Endodermal cell (in vitro differentiated cells): Measurements from ENCODE around the gene TEX264. TPM values are rescaled to one million over a fixed set of nuclear protein-coding genes. Genes with fewer than 3 reads are reported as not detected.

ENCODE experiments used
- DNase-seq: peaks from one replicate; pipeline ENCODE4 v3.0.0-alpha.2; 2017
- H3K27ac ChIP-seq: 2 replicates; pipeline ENCODE4 v1.5.1; 2013; ENCODE audit warnings: mild to moderate bottlenecking, low read depth, low read length, moderate library complexity
- H3K27me3 ChIP-seq: 2 replicates; pipeline ENCODE4 v1.6.1; 2013; ENCODE audit warnings: mild to moderate bottlenecking, low read length, moderate library complexity; ENCODE audit not compliant: insufficient read depth, control insufficient read depth, poor library complexity, severe bottlenecking
- H3K36me3 ChIP-seq: 2 replicates; pipeline ENCODE4 v1.7.0; 2013; ENCODE audit warnings: mild to moderate bottlenecking, low read length, moderate library complexity; ENCODE audit not compliant: control insufficient read depth, insufficient read depth
- H3K4me1 ChIP-seq: one replicate; pipeline ENCODE4 v1.7.0; 2013; ENCODE audit warnings: low read length; ENCODE audit not compliant: control insufficient read depth, insufficient read depth
- H3K4me3 ChIP-seq: 2 replicates; pipeline ENCODE4 v1.5.1; 2013; ENCODE audit warnings: mild to moderate bottlenecking, low read length, moderate library complexity
- H3K9ac ChIP-seq: 2 replicates; pipeline ENCODE4 v1.6.1; 2013; ENCODE audit warnings: mild to moderate bottlenecking, low read length, moderate library complexity; ENCODE audit not compliant: poor library complexity, severe bottlenecking; ENCODE audit errors: extremely low read depth
- H3K9me3 ChIP-seq: 2 replicates; pipeline ENCODE4 v1.6.1; 2013; ENCODE audit warnings: mild to moderate bottlenecking, low read length, moderate library complexity; ENCODE audit not compliant: control insufficient read depth
- H3K27ac Mint-ChIP-seq: 2 replicates; pipeline ENCODE4 v1.8.0; 2020; ENCODE audit warnings: mixed read lengths
- H3K27me3 Mint-ChIP-seq: 2 replicates; pipeline ENCODE4 v1.8.0; 2021; ENCODE audit warnings: mild to moderate bottlenecking, mixed read lengths; ENCODE audit not compliant: insufficient read depth
- H3K36me3 Mint-ChIP-seq: 2 replicates; pipeline ENCODE4 v1.8.0; 2020; ENCODE audit warnings: low read depth, mixed read lengths
- H3K4me1 Mint-ChIP-seq: 2 replicates; pipeline ENCODE4 v1.8.0; 2020; ENCODE audit warnings: mixed read lengths
- H3K4me3 Mint-ChIP-seq: 2 replicates; pipeline ENCODE4 v1.8.0; 2020; ENCODE audit warnings: mild to moderate bottlenecking, moderate library complexity, mixed read lengths
- H3K9me3 Mint-ChIP-seq: 2 replicates; pipeline ENCODE4 v1.8.0; 2020; ENCODE audit warnings: mild to moderate bottlenecking, mixed read lengths
- CTCF ChIP-seq: fragments of 200-600 bp; sonication (generic); conservative IDR thresholded peaks from 2 replicates; pipeline ENCODE4 v1.5.0; 2021; ENCODE audit warnings: antibody characterized with exemption, mild to moderate bottlenecking
- WGBS, 2 experiments: methylation state at CpG; one replicate each; pipeline versions ENCODE4 v1.1.5 to v1.1.7; 2013; ENCODE audit warnings: missing lambda C conversion rate in 2 of 2, mixed read lengths in 1 of 2; ENCODE audit not compliant: insufficient coverage in 1 of 2, insufficient read length in 1 of 2; 5-methylcytosine and 5-hydroxymethylcytosine counted together
- total RNA-seq, 2 donors: library from RNA; stranded (reverse); fragmentation: NEBNext Ultra II Directional in 1 of 2; extraction: Animal tissue kit (Norgen Biotek cat#: 25700) in 1 of 2; gene quantifications; 2 replicates in 1 of 2; 3 replicates in 1 of 2; pipeline ENCODE4 v1.2.1, GENCODE V29; 2021

TEX264 gene
- total RNA-seq, 2 donors from 2014 or later: 21.1 to 24.9 TPM

- Mint-ChIP-seq H3K4me1 (peaks cover 1% of the 10 kb centered on the region), H3K4me3 (no peak overlapping the region), H3K27me3 (no peaks in the 10 kb centered on the region), H3K9me3 (no peaks in the 10 kb centered on the region), H3K36me3 (no peaks in the 10 kb centered on the region), H3K27ac (no peak overlapping the region)
- Histone ChIP-seq H3K9me3 (peaks cover 5% of the 10 kb centered on the region), H3K9ac (no peak overlapping the region), H3K36me3 (no peaks in the 10 kb centered on the region), H3K27ac (no peak overlapping the region), H3K27me3 (no peaks in the 10 kb centered on the region), H3K4me1 (no peaks in the 10 kb centered on the region), H3K4me3 (no peak overlapping the region)
- TF ChIP-seq CTCF: no peak
- DNase-seq: no peak
These were observed 58.1 kb downstream of the TEX264 start for GRCh38 chr3:51729042-51729633.

- Histone ChIP-seq H3K9ac (peak overlapping the region; percentile 39), H3K36me3 (no peaks in the 10 kb centered on the region), H3K4me3 (peak overlapping the region; percentile 71), H3K9me3 (peaks cover 5% of the 10 kb centered on the region), H3K27ac (no peak overlapping the region), H3K27me3 (no peaks in the 10 kb centered on the region), H3K4me1 (peaks cover 6% of the 10 kb centered on the region)
- H3K27ac Mint-ChIP-seq: peak overlapping the region; percentile 91
- WGBS, 2 experiments: 80 to 100% methylated on average over 2 to 4 of the region's 4 CpGs
- no peaks in the 10 kb centered on the region for H3K36me3 Mint-ChIP-seq
- H3K4me3 Mint-ChIP-seq: peak overlapping the region; percentile 34
- no peak for TF ChIP-seq CTCF
- H3K4me1 Mint-ChIP-seq: peaks cover 12% of the 10 kb centered on the region
- no peak for DNase-seq
- peaks cover 3% of the 10 kb centered on the region for H3K27me3 Mint-ChIP-seq
- no peaks in the 10 kb centered on the region for H3K9me3 Mint-ChIP-seq
These were observed 63.0 kb downstream of the TEX264 start for GRCh38 chr3:51733859-51734571.

- TF ChIP-seq CTCF: no peak
- DNase-seq: no peak
- no peaks in the 10 kb centered on the region for H3K36me3 Mint-ChIP-seq
These were observed 63.5 kb downstream of the TEX264 start for GRCh38 chr3:51734572-51734907.

More at GRCh38 chr3:51734572-51734907, 63.5 kb downstream of the TEX264 start:
- no peak overlapping the region for H3K27ac ChIP-seq
- peak overlapping the region; percentile 39 for H3K9ac ChIP-seq
- no peaks in the 10 kb centered on the region for H3K9me3 Mint-ChIP-seq
- peaks cover 6% of the 10 kb centered on the region for H3K4me1 ChIP-seq
- peak overlapping the region; percentile 91 for H3K27ac Mint-ChIP-seq
- H3K27me3 ChIP-seq: no peaks in the 10 kb centered on the region
- H3K4me3 Mint-ChIP-seq: peak overlapping the region; percentile 34
- WGBS, 2 experiments: 37 to 58% methylated on average over 2 to 3 of the region's 3 CpGs
- H3K9me3 ChIP-seq: peaks cover 5% of the 10 kb centered on the region
- H3K27me3 Mint-ChIP-seq: peaks cover 3% of the 10 kb centered on the region
- H3K4me1 Mint-ChIP-seq: peaks cover 12% of the 10 kb centered on the region
- H3K36me3 ChIP-seq: no peaks in the 10 kb centered on the region
- H3K4me3 ChIP-seq: peak overlapping the region; percentile 71
